ENCODE data around the gene LRRC46. TPM values are rescaled to one million over a fixed set of nuclear protein-coding genes. Genes with fewer than 3 reads are reported as not detected.

Gene LRRC46
- total RNA-seq, 1 donor from 2014 or later: not detected

DNA sequence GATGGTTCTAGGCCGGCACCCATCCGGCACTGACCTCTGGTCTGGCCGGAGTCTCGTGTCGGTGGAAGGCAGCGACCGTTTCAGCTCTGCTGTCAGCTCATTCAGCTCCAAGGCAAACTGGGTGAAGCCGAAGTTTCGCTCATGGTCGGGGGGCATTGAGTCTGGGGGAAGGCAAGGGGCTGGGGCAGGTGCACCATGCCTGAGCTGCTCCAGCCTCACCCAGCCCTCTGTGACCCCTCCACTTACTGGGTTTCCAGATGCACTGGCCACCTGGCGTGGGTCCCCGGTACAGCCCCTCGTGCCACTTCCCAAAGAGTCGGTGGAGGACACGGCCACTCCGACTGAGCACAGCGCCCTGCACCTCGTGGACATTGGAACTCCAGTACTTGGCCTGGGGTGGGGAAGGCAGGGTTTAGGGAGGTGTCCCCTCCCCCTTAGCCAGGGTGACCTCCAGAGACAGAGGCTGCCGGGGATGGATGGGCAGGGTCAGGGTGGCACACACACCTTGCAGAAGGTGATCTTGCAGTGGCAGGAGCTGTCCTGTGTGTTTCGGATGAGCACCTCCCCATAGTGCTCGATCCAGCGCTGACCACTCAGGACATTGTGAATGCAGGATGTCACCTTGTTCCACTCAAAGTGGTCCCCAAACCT, 22.5 kb upstream of the LRRC46 start:
- FAIRE-seq (no peak), DNase-seq (ENCODE audit: low spot score in 2 of 2) (no peak)

DNA sequence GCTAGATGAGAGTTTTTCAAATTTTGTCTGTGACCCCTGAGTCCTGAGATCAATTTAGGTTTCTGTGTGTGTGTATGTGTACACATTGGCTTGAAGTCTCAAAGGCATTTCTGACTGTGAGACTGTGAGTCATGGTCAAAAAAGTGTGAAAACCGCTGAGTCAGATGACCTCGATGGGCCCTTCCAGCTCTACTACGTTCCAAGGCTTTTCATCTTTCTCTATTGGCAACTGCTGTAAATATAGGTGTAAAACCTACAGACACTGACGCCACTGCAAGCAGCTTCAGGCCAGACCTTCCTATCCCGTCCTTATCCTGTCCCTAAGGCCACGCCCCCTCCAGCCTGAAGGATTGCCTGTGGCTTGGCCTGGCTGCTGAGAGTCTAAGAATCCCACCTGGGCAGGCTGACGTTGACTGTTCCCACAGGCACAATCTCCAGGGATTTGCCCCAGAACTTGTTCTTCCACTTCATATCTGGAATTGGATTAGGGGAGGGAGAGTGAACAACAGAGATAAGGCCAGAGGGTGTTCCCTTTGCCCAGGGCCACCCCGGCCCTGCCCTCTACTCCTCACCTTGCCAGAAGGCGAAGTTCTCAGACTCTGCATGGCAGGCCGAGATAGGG, 21.2 kb upstream of the LRRC46 start:
- DNase-seq (ENCODE audit: low spot score in 2 of 2) (no peak), FAIRE-seq (no peak)

DNA sequence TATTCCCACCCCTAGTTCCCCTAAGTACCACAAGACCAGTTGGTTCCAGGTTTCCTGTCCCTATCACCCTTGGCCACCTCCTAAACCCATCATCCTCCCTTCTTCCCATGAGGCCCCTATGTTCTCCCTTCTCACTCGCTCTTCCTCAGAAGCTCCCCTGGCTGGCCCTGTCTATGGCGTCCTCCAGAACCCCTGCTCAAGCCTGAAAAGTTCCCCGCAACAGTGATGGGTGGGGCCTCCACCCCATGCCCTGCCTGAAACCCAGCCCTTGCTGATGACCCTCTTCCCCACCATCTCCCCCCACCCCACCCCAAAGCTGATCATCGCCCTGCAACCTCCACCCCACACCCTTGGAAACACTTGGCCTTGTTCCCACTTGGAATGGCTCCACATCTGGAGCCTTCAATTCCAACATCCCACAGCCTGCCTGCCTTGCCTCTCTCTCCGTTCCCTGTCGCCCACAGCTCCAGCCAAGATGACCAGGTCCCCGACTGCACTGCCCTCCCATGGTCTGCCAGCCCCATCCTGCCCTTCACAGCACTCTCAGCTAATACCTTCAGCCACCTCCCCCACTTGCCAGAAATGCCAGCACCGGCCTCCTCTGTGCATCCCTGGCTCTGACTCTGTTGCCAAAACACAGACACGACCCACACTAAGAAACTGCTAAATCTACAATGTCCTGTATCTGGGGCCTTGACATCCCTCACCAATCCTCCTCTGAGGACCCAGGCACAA, 20.4 kb upstream of the LRRC46 start:
- DNase-seq (ENCODE audit: low spot score in 2 of 2) (no peak), FAIRE-seq (no peak)

DNA sequence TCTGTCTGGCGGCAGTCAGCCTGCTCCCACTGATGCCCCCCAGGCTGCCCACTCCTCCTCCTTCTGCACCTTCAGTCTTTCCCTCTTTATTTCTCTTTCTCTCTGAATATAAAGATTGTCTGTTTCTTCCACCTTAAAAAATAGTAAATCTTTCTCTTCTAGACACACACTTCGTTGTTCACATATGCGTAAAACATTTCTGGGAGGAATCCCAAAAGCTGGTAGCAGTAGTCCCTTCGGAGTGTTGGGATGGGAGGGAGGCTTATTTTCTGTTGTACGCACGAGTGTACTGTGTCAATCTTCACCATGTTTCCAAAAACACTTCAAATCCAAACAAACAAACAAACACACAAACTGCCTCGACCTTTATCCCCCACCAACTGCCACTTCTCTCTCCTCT, 19.8 kb upstream of the LRRC46 start:
- DNase-seq (ENCODE audit: low spot score in 2 of 2) (no peak), FAIRE-seq (no peak)

DNA sequence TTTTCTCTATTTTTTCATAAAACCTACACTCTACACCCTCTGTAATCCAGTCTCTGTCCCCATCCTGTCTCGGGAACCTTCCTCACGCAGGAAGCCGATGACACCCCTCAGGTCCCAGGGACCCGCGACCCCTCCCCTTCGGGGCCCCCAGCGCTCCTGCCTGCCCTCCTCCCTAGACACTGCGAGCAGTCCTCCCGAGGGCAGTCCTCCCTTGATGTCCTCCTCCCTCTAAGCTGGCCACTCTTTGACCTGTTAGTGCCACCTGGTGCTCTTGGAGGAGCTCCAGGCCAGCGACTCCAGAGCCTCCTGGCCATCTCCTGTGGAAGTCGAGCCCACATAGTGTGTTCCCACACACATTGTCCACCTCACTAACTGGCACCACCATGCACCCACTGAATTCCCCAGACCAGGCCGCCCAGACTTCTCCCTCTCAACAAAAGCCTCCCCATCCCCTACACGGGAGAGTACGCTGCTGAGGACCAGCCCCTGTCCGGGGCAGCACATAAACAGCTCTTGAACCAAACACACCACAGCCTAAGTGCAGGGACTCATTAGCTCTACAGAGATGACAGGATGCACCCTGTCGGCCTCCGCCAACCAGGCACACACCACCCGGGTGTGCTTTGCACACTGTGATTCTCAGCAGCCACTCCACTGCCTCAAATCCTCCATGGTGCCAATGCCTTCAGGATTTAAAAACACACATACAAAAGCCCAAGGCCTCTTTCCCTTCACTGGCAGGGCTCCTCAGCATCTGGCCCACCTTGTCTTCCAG, 19.1 kb upstream of the LRRC46 start:
- no peak for FAIRE-seq

DNA sequence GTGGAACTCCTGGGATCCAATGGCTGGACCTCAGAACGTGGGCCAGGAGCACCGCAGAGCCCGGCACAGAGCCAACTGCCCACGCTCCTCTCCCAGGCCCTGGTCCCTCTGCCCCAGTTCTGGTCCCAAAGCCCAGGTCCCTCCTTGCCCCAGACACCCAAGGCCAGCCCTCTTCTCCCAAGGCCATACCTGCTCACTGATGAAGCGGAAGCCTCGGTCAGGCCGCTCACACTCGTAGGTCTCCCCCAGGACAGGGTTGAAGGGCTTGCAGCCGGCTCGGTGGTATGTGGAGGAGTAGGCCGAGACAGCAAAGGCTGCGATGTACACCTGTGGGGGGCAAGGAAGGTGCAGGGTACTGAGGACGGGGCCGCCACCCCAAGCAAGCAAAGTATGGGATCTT, 18.4 kb upstream of the LRRC46 start:
- FAIRE-seq: no peak
- no peak for DNase-seq (ENCODE audit: low spot score in 2 of 2)

More for the DNA sequence above, 19.1 kb upstream of the LRRC46 start:
- no peak for DNase-seq (ENCODE audit: low spot score in 2 of 2)

DNA sequence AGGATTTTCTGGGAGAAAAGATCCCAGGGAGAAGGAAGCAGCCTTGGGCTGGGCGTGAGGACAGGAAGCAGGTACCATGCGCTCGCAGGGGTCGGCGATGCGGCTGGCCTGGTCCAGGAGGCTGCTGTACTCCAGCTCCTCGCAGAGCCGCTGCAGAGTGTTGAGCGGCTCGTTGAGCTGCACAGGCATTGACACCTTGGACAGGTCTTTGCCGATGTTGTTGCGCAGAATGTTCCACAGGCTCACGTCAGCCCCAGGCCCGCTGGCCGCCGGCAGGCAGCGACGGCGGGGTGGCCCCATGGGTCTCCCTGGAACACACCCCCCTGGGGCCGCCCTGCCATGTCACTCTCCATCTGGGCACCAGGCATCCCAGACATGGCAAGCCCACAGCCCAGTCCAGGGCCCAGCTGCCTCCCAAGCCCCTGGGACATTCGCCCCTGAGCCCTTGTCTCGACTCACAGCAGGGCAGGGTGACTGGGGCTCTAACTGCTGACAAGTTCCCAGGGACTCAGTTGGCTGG, 17.9 kb upstream of the LRRC46 start:
- DNase-seq (ENCODE audit: low spot score in 2 of 2) (no peak), FAIRE-seq (no peak)

DNA sequence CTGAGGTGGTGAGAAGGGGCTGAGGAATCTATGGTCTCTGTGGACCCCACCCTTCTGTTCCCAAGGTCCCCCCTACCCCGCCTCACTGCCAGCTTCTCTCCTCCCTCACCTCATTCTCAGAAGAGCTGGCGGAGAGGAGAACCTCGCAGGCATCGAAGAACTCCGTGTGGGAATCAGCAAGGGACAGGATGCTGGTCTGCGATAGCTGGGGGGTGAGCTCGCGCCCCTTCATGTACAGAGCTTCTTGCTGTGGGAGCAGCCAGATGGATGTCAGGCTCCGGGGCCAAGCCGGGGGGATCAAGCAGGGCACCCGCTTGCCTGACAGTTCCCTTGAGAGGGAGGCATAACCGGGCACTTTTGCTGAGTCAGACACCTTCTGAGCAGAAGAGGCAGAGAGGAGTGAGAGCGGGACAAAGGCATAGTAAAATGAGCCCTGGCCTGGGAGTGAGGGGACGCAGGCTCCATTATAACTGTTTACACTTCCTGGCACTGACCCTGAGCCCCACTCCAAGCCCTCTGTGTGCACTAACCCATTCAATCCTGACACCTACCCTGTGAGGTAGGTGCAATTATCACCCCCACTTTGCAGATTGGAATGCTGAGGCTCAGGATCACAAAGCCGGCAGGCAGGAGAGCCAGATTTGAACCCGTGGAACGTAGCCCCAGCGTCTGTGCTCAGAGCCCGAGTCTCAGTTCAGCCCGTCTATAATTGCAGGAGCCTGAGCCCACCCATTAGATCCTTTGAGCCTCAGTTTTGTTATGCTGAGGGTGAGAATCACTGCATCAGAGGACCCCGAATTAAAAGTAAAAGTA, 16.2 kb upstream of the LRRC46 start:
- no peak for DNase-seq (ENCODE audit: low spot score in 2 of 2)
- FAIRE-seq: no peak

DNA sequence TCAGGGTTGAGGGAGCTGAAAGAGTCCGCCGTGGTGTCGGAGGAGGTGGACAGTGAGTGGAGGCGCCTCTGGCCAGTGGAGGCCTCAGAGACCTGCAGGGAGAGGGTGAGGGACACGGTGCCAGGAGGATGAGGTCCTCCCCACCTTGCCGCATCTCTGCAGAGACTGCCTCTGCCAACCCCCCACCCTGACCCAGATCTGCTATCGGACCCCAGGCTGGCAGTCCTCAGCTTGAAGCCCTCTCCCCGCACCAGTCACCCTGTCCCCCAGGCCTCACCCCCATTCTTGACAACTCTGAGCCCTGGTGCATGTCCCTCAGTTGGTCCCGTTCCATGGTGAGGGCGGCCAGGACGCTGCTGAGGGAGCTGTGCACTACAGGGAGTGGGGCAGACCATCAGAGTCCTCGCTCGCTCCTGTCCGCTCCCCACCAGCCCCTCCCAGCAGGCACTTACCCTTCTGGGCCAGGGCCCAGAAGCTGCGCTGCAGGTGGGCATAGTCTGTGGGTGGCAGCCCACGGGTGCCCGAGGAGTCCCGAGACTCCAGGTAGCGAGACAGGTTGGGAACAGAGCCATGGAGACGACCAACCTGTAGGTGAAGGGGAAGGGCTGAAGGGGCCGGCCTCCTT, 15.2 kb upstream of the LRRC46 start:
- DNase-seq (ENCODE audit: low spot score in 2 of 2) (no peak), FAIRE-seq (no peak)

DNA sequence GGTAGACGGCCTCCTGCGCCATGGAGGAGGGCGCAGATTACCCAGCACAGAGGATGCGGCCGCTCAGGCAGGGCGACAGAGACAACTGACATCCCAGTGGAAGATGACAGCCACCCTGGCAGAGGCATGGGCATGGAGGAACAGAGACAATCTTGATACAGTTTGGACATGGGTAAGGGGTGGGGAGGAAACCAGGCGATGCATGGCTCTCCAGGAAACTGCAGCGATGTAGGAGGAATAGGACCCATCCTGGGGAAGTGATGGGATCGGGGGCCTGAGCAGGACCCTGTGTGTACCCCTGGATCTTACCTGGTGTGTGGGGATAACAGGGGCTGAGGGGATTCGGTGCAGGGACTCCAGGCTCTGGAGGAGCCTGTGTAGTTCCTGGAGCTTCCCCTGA, 14.5 kb upstream of the LRRC46 start:
- FAIRE-seq (no peak), DNase-seq (ENCODE audit: low spot score in 2 of 2) (no peak)

DNA sequence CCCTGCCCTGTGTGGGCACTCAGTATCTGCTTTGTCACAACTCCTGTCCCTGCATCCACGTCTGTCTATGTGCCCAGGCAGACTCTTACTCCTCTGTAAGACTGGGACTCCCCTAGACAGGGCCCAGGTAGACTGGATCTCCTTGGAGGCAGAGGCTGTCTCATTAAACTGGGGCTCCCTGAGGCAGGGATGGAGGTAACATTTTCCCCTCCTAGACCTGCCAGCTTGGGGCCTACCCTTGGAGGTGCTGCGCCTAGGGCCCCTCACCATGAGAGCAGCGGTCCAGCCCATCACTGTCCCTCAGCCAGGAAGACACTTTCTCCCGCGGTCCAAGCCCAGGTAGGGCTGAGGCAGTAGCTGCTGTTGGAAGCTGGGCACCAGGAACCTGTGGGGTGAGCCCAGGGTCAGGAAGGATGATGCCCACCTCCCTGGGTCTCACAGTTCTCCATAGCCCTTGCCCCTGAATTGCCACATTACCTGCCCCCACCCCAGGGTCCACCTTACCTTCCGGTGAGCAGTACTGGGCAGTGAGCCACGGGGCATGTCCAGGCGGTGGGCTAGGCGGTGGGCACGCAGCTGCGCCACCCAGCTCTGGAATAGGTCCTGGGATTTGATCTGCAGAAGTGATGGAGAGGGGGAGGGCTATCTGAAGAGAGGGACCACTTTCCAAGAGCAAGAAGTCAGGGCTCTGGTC, 13.3 kb upstream of the LRRC46 start:
- FAIRE-seq (no peak), DNase-seq (ENCODE audit: low spot score in 2 of 2) (no peak)

DNA sequence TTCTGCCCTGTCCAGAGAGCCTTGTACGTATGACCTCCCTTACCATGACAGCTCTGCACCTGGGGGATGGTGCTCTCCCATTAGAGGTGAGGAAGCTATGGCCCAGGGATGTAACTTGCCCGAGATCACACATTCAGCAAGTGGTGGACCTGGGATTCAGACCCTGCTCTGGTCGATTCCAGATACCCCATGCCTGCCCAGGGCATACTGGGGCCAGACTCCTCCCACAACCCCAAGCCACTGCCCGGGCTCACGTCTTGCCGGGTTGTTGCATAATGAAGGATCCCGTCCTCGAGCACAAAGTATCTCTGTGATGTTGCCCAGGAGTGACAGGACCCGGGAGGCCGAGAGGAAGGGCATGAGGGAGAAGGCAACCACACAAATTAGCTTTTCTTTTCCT, 12.0 kb upstream of the LRRC46 start:
- DNase-seq (ENCODE audit: low spot score in 2 of 2) (no peak), FAIRE-seq (no peak)

DNA sequence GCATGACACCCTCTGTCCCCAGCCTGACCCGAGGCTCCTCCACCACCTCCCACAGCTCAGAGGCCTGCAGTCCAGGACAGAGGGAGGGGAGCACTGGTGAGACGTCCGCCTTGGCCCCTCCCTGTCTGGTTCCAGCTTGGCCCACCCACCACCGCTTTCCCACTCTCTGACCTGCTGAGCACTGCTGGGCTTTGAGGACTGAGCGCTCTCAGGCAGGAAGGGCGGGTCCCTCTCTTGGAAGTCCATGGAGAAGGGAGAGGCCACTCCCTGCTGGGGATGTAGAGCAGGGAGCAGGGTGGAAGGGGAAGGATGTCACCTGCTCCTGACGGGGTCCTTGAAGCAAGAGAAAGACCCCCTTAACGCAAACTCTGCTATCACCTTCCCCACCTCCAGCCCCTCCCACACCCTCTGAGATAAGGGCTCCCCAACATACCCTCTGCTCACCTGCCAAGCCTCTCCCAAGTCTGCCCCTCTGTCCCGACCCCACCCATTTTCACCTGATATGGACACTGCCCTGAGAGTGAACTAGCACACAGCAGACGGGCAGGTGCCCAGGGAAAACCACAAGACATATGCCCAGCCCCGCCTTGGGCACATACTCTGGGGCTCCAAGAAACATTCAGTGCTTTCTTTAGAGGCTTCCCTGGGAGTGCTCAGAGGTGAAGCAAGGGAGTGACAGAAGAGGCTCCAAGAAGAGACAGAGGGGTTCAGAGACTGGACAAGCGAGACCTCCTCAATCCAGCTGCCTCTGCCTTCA, 11.3 kb upstream of the LRRC46 start:
- FAIRE-seq (no peak), DNase-seq (ENCODE audit: low spot score in 2 of 2) (no peak)

DNA sequence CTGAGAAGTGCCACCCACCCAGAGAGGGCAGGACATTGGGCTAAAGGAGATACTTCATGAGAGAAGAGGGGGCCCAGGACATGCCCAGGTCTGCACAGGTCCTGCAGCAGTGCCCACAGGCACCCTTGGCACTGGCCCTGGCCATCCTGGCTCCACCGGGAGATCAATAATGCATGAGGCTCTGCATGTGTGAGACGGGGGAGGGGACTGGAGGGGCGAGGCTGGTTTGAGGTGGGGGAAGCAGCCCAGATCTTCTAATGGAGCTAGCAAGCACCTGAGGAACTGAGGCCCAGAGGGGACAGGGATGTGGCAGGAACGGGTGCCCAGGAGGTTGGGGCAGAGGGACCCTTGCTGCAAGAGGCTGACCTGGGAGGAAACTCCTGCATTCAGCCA, 10.4 kb upstream of the LRRC46 start:
- no peak for FAIRE-seq

DNA sequence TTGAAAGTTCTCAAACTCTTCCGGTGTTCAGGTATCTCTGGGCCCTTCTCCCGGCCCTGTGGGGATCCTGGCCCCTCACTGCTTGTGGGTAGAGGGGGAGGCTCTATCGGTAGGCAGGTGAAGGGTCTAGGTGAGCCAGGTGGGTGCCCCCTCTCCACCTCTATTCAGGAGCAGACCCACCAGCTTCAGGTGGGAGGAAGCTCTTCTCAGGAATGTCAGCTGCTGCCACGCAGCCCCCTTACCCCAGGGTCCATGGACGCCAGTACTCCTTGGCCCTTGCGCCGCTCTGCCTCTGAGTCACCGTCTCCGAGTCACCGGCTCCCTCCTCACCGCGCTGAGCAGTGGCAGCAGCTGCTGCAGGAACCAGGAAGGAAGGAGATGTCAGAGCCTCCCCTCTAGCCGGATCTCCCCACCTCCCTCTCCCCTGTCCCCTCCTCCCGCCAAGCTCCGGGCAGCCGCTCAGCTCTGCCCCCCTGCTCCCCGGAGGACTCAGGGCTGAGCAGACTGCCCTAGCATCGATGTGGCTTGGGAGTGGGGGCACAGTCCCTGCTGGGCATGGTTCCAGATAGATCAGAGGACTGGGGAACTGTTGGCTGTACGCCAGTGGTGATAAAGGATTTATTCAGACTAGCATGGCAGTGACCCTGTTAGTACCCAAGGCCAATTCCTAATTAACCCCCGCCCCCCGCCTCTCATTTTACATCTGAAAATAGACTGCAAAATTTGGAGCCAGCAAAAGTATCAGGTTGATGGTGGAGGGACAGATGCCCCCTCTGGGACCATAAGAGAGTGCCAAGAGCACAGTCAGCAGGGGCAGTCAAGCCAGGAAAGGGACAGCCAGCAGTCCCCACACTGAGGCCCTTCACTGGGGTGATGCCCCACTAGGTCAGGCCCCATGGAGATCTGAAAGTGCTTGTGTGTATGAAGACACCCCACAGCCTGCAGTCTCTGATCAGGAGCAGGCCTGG, 9.8 kb upstream of the LRRC46 start, which contains the start of gene OSBPL7:
OSBPL7 (minus strand) TSS at position 371 of the 968 bp plus-strand sequence. CDS start 1,516 bp downstream, outside the sequence.
- DNase-seq (ENCODE audit: low spot score in 2 of 2) (peak; percentile 67 to 92), FAIRE-seq (no peak)

More for the DNA sequence above, 10.4 kb upstream of the LRRC46 start:
- DNase-seq (ENCODE audit: low spot score in 2 of 2): no peak

DNA sequence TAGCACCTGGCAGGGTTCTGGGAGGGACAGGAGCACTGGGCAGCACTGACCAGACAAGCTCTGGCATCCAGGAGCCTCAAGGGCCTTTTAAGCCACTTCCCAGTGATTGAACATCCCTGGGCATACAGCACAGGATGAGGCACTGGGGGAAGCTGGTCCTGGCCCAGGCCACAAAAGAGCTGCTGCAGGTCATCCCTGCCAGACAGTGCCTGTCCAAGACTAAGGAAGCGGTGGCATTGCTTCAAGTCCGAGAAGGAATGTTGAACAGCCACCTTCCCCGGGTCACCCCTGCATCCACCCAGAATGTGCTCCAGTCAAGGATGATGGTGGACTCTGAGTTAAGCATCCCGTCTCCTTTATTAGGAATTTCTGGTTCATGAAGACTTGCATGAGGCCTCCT, 8.7 kb upstream of the LRRC46 start:
- FAIRE-seq: no peak
- DNase-seq (ENCODE audit: low spot score in 2 of 2): no peak

DNA sequence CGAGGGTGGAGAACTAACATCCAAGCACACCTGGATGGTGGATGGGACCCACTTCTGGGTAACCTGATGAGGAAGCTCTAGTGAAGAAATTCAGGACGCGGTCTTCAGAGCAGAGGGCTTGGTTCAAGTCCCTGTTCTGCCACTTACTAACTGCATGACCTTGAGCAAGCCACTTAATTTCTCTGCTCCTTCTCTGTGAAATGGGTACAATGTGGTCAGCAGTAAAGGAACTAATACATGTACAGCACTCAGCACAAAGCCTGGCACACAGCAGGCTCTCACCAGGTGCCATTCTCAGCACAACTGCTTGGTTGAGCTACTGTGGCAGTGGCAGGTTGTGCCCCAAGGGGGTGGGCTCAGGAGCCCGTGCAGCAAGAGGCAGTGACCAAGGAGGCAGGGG, 8.0 kb upstream of the LRRC46 start:
- FAIRE-seq: no peak
- no peak for DNase-seq (ENCODE audit: low spot score in 2 of 2)
